ENCODE measurements around the gene RHOV. TPM values are rescaled to one million over a fixed set of nuclear protein-coding genes. Genes with fewer than 3 reads are reported as not detected.
A peak's percentile ranks its signal among the peaks of the same experiment; 100 is the strongest.

RHOV gene, protein sequence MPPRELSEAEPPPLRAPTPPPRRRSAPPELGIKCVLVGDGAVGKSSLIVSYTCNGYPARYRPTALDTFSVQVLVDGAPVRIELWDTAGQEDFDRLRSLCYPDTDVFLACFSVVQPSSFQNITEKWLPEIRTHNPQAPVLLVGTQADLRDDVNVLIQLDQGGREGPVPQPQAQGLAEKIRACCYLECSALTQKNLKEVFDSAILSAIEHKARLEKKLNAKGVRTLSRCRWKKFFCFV
- total RNA-seq = 1.7 and 3.1 TPM in 2 replicates

DNA sequence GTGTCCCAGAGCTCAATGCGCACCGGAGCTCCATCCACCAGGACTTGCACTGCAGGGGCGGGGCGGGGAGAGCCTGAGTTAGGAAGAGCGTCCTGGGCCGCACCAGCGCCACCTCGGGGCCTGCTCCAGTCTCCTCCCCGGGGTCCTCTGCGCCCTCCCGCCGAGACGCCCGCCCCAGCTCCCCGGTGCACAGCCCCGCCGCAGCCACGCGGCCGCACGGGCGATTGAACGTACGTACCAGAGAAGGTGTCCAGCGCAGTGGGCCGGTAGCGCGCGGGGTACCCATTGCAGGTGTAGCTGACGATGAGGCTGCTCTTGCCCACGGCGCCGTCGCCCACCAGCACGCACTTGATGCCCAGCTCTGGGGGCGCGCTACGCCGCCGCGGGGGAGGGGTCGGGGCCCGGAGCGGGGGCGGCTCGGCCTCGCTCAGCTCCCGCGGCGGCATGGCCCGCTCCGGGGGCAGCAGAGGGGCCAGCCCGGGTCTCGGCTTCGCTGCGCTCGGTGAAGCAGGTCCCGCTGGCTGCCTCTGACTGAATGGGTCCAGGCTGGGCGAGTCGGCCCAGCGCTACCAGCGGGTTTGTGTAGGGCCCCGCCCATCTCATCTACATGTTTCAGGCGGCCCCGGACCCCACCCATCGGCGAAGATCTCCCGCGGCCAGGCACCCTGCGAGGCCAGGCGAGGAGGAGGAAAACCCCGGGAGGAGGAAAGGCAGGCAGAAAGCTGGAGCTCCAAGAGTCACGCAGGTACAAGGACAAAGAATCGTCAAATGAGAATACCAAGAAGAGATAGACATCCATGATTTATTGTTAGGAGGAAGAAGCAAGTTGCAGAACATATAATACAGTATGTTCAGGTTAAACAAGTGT lies at the start of gene RHOV:
Gene RHOV (minus strand): TSS at position 541 of the 868 bp plus-strand sequence. CDS start 95 bp downstream, at position 446.
- no peak for DNase-seq (ENCODE audit: low read depth)
- TF ChIP-seq, protein P1, sequence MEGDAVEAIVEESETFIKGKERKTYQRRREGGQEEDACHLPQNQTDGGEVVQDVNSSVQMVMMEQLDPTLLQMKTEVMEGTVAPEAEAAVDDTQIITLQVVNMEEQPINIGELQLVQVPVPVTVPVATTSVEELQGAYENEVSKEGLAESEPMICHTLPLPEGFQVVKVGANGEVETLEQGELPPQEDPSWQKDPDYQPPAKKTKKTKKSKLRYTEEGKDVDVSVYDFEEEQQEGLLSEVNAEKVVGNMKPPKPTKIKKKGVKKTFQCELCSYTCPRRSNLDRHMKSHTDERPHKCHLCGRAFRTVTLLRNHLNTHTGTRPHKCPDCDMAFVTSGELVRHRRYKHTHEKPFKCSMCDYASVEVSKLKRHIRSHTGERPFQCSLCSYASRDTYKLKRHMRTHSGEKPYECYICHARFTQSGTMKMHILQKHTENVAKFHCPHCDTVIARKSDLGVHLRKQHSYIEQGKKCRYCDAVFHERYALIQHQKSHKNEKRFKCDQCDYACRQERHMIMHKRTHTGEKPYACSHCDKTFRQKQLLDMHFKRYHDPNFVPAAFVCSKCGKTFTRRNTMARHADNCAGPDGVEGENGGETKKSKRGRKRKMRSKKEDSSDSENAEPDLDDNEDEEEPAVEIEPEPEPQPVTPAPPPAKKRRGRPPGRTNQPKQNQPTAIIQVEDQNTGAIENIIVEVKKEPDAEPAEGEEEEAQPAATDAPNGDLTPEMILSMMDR (conservative IDR thresholded peaks at IDR 0.05; ENCODE audit: low read depth, low read length) = peak; percentile 46
- peak within 1 kb of the TSS; percentile 63 for H3K4me3 ChIP-seq (ENCODE audit: low read depth, low read length)

DNA sequence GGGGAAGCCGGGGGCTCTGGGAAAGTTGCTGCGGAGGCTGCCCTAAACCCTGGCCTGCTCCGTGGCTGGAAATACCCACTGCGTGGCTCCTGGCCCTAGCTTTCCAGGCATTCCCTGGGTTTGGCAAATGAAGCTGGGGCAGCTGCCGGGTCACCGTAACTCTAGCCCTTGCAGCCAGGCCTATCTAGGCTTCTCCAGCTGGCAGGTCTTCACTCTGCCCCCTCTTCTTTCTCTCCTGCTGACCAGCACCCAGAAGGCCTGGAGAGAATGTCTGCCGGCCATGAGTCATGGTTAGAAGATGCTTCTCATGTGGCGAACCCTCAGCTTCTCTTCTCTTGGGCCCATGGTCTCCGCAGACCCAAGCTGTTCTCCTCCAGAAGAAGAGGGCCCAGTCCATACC lies 49.5 kb upstream of the RHOV start:
- TF ChIP-seq, protein P1 (conservative IDR thresholded peaks at IDR 0.05; ENCODE audit: low read depth, low read length) = no peak
- no peak for DNase-seq (ENCODE audit: low read depth)
- H3K4me3 ChIP-seq (ENCODE audit: low read depth, low read length) = no peak overlapping the region

DNA sequence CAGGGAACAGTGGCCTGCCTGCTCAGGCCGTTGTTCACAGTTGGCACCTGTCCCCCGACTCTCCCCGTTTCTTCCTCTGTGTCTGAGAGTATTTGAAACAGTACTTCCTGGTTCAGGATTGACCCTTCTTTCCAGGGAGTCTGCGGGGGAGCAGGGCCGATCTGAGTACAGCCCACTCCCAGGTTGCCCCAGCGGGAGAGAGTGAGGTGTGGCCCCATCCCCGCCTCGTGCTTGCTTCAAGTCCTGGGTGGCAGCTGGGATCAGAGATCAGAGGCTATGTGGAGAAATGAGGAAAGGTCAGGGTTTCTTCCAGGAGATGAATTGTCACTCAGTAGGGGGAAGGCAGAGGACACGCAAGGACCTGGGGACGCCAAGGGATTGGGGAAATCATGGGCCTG lies 48.6 kb upstream of the RHOV start:
- TF ChIP-seq, protein P1 (conservative IDR thresholded peaks at IDR 0.05; ENCODE audit: low read depth, low read length) = no peak
- no peak for DNase-seq (ENCODE audit: low read depth)
- H3K4me3 ChIP-seq (ENCODE audit: low read depth, low read length) = no peak overlapping the region

DNA sequence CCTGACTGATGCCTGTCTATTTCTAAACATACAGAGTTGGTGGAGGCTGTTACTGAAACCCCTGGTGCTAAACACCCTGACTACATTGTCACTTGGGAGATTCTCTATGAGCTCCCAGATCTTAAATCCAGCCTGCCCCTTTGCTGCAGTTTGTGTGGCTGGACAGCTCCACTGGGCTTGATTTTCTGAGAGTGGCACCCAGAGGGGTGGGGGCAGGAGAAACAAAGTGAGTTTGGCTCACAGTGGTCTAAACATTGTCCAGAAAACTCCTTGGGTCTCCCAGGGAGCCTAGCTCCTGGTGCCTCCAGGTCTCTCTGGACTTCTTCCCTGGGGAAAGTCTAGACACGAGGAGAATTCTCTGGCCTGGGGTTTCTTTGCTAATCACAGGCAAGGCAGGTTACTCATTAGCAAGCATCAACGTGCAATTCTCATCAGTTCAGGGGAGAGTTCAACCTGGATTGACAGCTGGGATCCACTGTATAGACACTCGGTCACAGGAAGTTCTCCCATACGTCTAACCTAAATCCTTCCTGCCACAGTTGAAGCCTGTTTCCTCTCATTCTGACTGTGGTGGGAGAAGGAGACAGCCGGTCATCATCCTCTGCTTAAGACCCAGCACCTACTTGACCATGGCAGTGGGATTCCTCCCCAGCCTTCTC lies 48.0 kb upstream of the RHOV start:
- TF ChIP-seq, protein P1 (conservative IDR thresholded peaks at IDR 0.05; ENCODE audit: low read depth, low read length) = no peak
- no peak for DNase-seq (ENCODE audit: low read depth)
- no peak overlapping the region for H3K4me3 ChIP-seq (ENCODE audit: low read depth, low read length)

DNA sequence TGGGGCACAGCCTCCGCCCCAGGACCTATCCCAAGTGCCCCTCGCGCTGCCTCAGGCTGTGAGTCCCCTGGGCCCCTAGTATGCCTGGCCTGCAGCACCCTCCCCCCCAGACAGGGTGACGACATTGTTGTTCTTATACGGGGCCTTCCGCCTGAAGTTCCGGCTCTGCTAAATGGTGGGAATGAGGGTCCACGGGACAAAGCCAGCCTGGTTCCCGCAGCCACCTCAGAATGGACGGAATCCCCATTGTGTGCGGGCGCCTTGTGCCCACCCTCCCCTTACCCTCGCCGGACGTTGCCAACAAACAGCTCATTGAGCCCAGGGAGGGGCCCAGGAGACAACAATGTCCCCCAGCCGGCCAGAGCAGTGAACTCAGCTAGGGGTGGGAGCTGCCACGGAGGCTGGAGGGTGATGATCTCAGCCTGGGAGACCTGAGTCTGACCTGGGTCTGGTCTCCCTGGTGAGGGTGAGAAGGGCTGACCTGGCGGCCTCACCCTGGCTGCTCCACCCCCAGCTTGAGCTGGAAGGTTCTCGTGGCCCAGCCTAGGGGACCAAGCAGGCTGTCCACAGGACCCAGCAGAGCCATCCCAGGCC lies 44.9 kb upstream of the RHOV start:
- no peak for DNase-seq (ENCODE audit: low read depth)
- H3K4me3 ChIP-seq (ENCODE audit: low read depth, low read length) = no peak overlapping the region
- TF ChIP-seq, protein P1 (conservative IDR thresholded peaks at IDR 0.05; ENCODE audit: low read depth, low read length) = no peak

DNA sequence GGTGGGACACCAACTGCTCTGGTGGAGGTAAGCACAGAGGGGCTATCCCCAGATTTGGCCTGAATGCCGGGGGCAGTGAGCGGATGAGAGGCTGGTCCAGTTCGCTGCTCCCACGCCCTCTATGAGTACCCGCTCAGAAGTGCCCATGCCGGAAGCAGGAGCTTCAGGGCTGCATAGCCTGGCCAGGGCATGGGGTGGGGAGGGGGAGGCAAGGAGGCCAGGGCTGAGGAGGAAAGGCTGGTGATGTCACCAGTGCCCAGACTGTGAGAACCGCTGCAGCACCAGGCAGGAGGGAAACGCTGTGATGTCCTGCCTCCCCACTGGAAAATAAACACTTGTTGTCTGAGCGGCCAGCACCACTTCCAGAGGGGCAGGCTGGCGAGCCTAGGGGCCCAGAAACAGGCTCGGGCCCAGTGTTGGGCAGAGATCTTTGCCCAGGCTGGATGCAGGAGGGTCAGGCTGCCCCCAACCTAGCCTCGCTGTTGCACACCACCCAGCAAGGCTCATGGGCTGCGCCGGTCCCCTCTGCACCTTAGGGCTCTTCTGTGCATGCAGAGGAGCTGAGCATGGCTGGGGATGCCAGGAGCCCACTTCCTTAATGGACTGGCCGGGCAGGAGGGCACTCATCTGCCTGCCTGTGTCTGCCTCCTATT lies 44.2 kb upstream of the RHOV start:
- DNase-seq (ENCODE audit: low read depth) = no peak
- TF ChIP-seq, protein P1 (conservative IDR thresholded peaks at IDR 0.05; ENCODE audit: low read depth, low read length) = no peak
- no peak overlapping the region for H3K4me3 ChIP-seq (ENCODE audit: low read depth, low read length)

All from epithelial cell of proximal tubule (primary cell).